LNCaP clone FGC (cell line): ENCODE measurements around the gene BHLHE23.

ENCODE experiments used
- DNase-seq: peaks from one replicate; pipeline ENCODE4 v3.0.0-alpha.2; 2011; ENCODE audit warnings: low read depth
- H3K4me3 ChIP-seq: 2 replicates; pipeline ENCODE4 v1.5.1; 2011; ENCODE audit warnings: mild to moderate bottlenecking, low read depth, low read length, control low read depth
- CTCF ChIP-seq: IDR thresholded peaks from 2 replicates; pipeline ENCODE4 v1.5.1; 2012; ENCODE audit warnings: mild to moderate bottlenecking; ENCODE audit not compliant: control insufficient read depth, insufficient read depth; ENCODE audit errors: extremely low read depth

The BHLHE23 gene

GRCh38 chr20:63051911-63052310, 45.1 kb upstream of the BHLHE23 start:
- DNase-seq: no peak
- no peak overlapping the region for H3K4me3 ChIP-seq
- TF ChIP-seq CTCF: no peak

DNA sequence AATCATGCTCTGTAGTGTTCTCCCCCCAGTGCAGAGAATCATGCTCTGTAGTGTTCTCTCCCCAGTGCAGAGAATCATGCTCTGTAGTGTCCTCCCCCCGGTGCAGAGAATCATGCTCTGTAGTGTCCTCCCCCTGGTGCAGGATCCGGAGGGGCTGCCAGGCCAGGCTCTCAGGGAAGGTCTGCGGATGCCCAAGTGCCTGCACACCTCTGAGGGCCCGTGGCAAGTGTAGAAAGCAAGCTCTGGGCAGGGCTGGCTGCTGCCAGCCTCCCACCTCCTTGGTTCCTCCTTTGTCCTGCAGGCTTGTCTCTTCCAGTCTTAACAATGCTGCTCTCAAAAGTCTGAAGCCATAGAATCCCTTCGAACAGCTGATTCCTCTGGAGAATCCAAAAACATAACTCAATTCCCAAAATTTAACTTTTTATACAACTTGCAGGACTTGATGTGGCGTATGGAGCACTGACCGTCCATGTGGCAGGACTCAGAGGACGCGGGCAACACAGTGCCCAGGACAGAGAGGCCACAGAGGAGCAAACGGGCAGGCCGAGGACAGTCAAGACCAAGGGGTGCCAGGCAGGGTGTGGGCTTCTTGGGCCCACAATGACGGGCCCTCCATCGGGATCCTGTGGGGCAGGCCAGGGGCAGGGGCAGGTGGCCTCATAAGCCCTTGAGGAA, 44.6 kb upstream of the BHLHE23 start:
- no peak for DNase-seq
- TF ChIP-seq CTCF: no peak
- H3K4me3 ChIP-seq: no peak overlapping the region

GRCh38 chr20:63050406-63050805, 43.6 kb upstream of the BHLHE23 start:
- no peak overlapping the region for H3K4me3 ChIP-seq
- TF ChIP-seq CTCF: no peak

GRCh38 chr20:63049561-63050221, 42.9 kb upstream of the BHLHE23 start:
- DNase-seq: no peak
- no peak for TF ChIP-seq CTCF
- no peak overlapping the region for H3K4me3 ChIP-seq

More at GRCh38 chr20:63050406-63050805, 43.6 kb upstream of the BHLHE23 start:
- no peak for DNase-seq

DNA sequence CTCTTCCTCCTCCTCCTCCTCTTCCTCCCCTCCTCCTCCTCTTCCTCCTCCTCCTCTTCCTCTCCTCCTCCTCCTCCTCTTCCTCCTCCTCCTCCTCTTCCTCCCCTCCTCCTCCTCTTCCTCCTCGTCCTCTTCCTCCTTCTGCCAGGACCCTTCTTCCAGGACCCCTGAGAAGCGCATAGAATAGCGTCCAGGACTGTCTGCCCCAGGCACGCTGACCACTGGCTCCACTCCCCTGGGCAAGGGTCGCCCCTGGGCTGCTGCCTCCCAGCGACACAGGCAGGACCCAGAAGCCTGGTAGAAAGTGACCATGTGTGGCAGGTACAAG, 42.4 kb upstream of the BHLHE23 start:
- DNase-seq: no peak
- H3K4me3 ChIP-seq: no peak overlapping the region
- TF ChIP-seq CTCF: no peak

GRCh38 chr20:63048516-63049190, 41.9 kb upstream of the BHLHE23 start:
- DNase-seq: no peak
- no peak overlapping the region for H3K4me3 ChIP-seq
- TF ChIP-seq CTCF: no peak
